ENCODE measurements around the gene COL9A3. TPM values are rescaled to one million over a fixed set of nuclear protein-coding genes. Genes with fewer than 3 reads are reported as not detected.

COL9A3 gene
- polyA plus RNA-seq, 2 of the 4 experiments (the other 2 are of a cell fraction): 0.41 to 0.49 TPM

DNA sequence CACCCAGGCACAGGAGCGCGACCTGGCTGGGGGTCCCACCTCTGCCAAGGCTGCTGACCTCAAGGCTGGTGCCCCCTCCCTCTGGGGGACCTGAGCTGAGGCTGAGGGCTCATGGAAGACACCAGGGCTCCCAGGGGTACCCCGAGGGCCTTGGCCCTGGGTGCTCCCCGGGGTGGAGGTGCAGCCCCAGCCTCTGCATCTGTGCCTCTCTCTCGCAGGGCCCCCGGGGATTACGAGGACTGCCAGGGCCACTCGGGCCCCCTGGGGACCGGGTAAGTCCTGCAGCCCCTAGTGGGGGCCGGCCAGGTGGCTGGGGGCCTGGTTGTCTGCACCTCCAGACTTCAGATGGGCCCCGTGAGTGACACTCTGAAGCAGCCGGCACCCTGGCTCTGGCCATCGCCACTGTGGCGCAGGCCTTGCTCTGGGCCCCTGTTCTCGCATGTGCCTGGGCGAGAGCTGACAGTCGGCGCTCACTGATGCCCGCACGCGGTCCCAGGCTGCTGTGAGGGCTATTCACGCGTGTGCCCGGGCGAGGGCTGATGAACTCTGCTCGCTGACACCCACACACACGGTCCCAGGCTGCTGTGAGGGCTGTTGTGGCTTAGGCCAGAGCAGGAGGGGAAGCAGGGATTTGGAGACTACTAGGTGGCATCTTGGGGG, 9.3 kb downstream of the COL9A3 start:
- ChIA-PET CTCF (no interaction called here), POLR2A (no interaction called here)
- 83% methylated on average over 18 of the region's 27 CpGs for WGBS (ENCODE audit: missing lambda C conversion rate)
- no peaks in the 10 kb centered on the region for H3K9me3 ChIP-seq
- TF ChIP-seq FOSB (CRISPR knock-in tag; IDR thresholded peaks at IDR 0.05) (no peak), EP300 (IDR thresholded peaks at IDR 0.05) (no peak), FOXS1 (CRISPR knock-in tag; IDR thresholded peaks at IDR 0.05) (no peak), NPAS2 (CRISPR knock-in tag; IDR thresholded peaks at IDR 0.05; ENCODE audit: borderline replicate concordance) (no peak), MYC (IDR thresholded peaks at IDR 0.05; ENCODE audit: borderline replicate concordance, low read length) (no peak), MAFK (IDR thresholded peaks at IDR 0.05; ENCODE audit: partially characterized antibody) (no peak), ESRRA (IDR thresholded peaks at IDR 0.05; ENCODE audit: borderline replicate concordance, low read length) (no peak)
- TF ChIP-seq, protein P1, sequence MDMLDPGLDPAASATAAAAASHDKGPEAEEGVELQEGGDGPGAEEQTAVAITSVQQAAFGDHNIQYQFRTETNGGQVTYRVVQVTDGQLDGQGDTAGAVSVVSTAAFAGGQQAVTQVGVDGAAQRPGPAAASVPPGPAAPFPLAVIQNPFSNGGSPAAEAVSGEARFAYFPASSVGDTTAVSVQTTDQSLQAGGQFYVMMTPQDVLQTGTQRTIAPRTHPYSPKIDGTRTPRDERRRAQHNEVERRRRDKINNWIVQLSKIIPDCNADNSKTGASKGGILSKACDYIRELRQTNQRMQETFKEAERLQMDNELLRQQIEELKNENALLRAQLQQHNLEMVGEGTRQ (IDR thresholded peaks at IDR 0.05): no peak
- TF ChIP-seq, protein P2, sequence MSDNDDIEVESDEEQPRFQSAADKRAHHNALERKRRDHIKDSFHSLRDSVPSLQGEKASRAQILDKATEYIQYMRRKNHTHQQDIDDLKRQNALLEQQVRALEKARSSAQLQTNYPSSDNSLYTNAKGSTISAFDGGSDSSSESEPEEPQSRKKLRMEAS (IDR thresholded peaks at IDR 0.05): no peak
- ATAC-seq (no peak), DNase-seq (ENCODE audit: low read depth in 1 of 2, low spot score in 1 of 2) (no peak), FAIRE-seq (no peak)
- H3K27ac ChIP-seq: no peak overlapping the region
- H3K4me3 ChIP-seq: no peak overlapping the region
- no peak overlapping the region for H3K4me2 ChIP-seq
- H3K4me1 ChIP-seq: peaks cover 26% of the 10 kb centered on the region

DNA sequence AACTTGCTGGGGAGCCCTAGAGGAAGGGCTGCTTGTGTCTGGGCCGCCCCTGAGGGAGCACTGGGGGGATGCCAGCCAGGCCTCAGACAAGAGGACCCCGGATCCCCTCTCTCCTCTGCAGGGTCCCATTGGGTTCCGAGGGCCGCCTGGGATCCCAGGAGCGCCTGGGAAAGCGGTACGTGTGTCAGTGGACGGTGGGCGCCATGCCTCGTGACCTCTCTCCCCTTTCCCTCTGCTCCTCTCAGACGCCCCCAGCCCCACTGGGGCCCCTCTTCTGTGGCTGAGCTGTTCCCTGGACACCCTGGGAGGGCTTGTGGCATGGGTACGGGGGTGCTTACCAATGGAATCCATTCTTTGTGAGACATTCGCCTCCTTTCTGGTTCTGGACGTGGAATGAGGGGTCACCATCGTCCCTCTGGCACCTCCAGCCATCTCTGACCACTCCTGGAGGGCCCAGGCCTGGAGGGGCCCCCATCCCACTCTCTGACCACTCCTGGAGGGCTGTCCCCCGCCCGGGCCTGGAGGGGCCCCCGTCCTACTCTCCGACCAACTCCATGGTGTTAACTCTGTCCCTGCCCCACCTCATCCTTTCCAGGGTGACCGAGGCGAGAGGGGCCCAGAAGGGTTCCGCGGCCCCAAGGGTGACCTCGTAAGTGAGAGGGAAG, 9.9 kb downstream of the COL9A3 start:
- no peaks in the 10 kb centered on the region for H3K9me3 ChIP-seq
- no peak for DNase-seq (ENCODE audit: low read depth in 1 of 2, low spot score in 1 of 2)
- ChIA-PET POLR2A (no interaction called here), CTCF (interaction anchor here (1.6 kb wide), 1 partner anchor 10 kb away, joined by 3 read pairs; no protein-coding TSS in a partner anchor)
- WGBS (ENCODE audit: missing lambda C conversion rate): 84% methylated on average over 22 of the region's 24 CpGs
- no peak overlapping the region for H3K4me3 ChIP-seq
- ATAC-seq: no peak
- H3K27ac ChIP-seq: no peak overlapping the region
- no peak for FAIRE-seq
- H3K4me2 ChIP-seq: no peak overlapping the region
- peaks cover 29% of the 10 kb centered on the region for H3K4me1 ChIP-seq
- TF ChIP-seq, protein P3, sequence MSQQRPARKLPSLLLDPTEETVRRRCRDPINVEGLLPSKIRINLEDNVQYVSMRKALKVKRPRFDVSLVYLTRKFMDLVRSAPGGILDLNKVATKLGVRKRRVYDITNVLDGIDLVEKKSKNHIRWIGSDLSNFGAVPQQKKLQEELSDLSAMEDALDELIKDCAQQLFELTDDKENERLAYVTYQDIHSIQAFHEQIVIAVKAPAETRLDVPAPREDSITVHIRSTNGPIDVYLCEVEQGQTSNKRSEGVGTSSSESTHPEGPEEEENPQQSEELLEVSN (IDR thresholded peaks at IDR 0.05; ENCODE audit: borderline replicate concordance, low read depth): no peak
- TF ChIP-seq, protein P4, sequence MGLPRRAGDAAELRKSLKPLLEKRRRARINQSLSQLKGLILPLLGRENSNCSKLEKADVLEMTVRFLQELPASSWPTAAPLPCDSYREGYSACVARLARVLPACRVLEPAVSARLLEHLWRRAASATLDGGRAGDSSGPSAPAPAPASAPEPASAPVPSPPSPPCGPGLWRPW (IDR thresholded peaks at IDR 0.05): no peak
- TF ChIP-seq ESRRA (IDR thresholded peaks at IDR 0.05; ENCODE audit: borderline replicate concordance, low read length): no peak
- TF ChIP-seq CHD2 (IDR thresholded peaks at IDR 0.05; ENCODE audit: low read length, partially characterized antibody): no peak
- no peak for TF ChIP-seq SREBF2 (IDR thresholded peaks at IDR 0.05)
- no peak for TF ChIP-seq FOXS1 (CRISPR knock-in tag; IDR thresholded peaks at IDR 0.05)
- no peak for TF ChIP-seq MAZ (IDR thresholded peaks at IDR 0.05; ENCODE audit: borderline replicate concordance, low read depth, low read length)
- TF ChIP-seq FOSL2 (IDR thresholded peaks at IDR 0.05): no peak
- TF ChIP-seq FOSL2 (CRISPR knock-in tag; IDR thresholded peaks at IDR 0.05): no peak
- TF ChIP-seq CHD4 (IDR thresholded peaks at IDR 0.05; ENCODE audit: borderline replicate concordance): no peak
- TF ChIP-seq, protein P5, sequence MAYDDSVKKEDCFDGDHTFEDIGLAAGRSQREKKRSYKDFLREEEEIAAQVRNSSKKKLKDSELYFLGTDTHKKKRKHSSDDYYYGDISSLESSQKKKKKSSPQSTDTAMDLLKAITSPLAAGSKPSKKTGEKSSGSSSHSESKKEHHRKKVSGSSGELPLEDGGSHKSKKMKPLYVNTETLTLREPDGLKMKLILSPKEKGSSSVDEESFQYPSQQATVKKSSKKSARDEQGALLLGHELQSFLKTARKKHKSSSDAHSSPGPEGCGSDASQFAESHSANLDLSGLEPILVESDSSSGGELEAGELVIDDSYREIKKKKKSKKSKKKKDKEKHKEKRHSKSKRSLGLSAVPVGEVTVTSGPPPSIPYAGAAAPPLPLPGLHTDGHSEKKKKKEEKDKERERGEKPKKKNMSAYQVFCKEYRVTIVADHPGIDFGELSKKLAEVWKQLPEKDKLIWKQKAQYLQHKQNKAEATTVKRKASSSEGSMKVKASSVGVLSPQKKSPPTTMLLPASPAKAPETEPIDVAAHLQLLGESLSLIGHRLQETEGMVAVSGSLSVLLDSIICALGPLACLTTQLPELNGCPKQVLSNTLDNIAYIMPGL (CRISPR knock-in tag; IDR thresholded peaks at IDR 0.05; ENCODE audit: borderline replicate concordance): no peak
- no peak for TF ChIP-seq FOSB (CRISPR knock-in tag; IDR thresholded peaks at IDR 0.05)
- no peak for TF ChIP-seq POLR2A (IDR thresholded peaks at IDR 0.05; ENCODE audit: low read length)
- no peak for TF ChIP-seq JUN (IDR thresholded peaks at IDR 0.05)
- TF ChIP-seq HDAC2 (IDR thresholded peaks at IDR 0.05): no peak
- no peak for TF ChIP-seq POLR2AphosphoS2 (conservative IDR thresholded peaks at IDR 0.05; ENCODE audit: low read length)
- no peak for TF ChIP-seq EP300 (IDR thresholded peaks at IDR 0.05)
- no peak for TF ChIP-seq JUNB (IDR thresholded peaks at IDR 0.05)
- TF ChIP-seq, protein P6, sequence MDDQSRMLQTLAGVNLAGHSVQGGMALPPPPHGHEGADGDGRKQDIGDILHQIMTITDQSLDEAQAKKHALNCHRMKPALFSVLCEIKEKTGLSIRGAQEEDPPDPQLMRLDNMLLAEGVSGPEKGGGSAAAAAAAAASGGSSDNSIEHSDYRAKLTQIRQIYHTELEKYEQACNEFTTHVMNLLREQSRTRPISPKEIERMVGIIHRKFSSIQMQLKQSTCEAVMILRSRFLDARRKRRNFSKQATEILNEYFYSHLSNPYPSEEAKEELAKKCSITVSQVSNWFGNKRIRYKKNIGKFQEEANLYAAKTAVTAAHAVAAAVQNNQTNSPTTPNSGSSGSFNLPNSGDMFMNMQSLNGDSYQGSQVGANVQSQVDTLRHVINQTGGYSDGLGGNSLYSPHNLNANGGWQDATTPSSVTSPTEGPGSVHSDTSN (IDR thresholded peaks at IDR 0.05): no peak
- no peak for TF ChIP-seq RNF2 (IDR thresholded peaks at IDR 0.05; ENCODE audit: borderline replicate concordance, low read depth)

Measured in A549 (cell line).